Uterus (tissue), 4 donors: ENCODE data around the gene FAM181A. TPM values are rescaled to one million over a fixed set of nuclear protein-coding genes. Genes with fewer than 3 reads are reported as not detected.

ENCODE experiments used
- DNase-seq, 2 donors: peaks; one replicate each; pipeline ENCODE4 v3.0.0-alpha.2; 2019 to 2020
- H3K27ac ChIP-seq, 2 donors: fragments of 200-600 bp; sonication (generic); 1 replicate in 1 of 2; 2 replicates in 1 of 2; pipeline ENCODE4 v1.5.1; 2016 to 2018
- H3K27me3 ChIP-seq, 2 donors: fragments of 200-600 bp; sonication (generic); one replicate each; pipeline ENCODE4 v1.5.1; 2018 to 2019; ENCODE audit warnings: control low read depth in 1 of 2
- H3K36me3 ChIP-seq, 2 donors: fragments of 200-600 bp; sonication (generic); one replicate each; pipeline ENCODE4 v1.5.1; 2019; ENCODE audit warnings: control low read depth in 1 of 2
- H3K4me1 ChIP-seq, 2 donors: fragments of 200-600 bp; sonication (generic); one replicate each; pipeline ENCODE4 v1.5.1; 2018 to 2019; ENCODE audit warnings: control low read depth in 1 of 2
- H3K4me3 ChIP-seq, 2 donors: fragments of 200-600 bp; sonication (generic); 1 replicate in 1 of 2; 2 replicates in 1 of 2; pipeline ENCODE4 v1.5.1; 2018 to 2019; ENCODE audit warnings: mild to moderate bottlenecking in 1 of 2
- H3K9me3 ChIP-seq, 2 donors: fragments of 200-600 bp; sonication (generic); one replicate each; pipeline ENCODE4 v1.5.1; 2019; ENCODE audit warnings: control low read depth in 1 of 2
- POLR2A ChIP-seq, 2 donors: fragments of 450-650 bp; IDR thresholded peaks; one replicate each; pipeline ENCODE4 v1.6.1; 2016; ENCODE audit warnings: antibody characterized with exemption in 2 of 2, mild to moderate bottlenecking in 1 of 2, moderate library complexity in 1 of 2
- intact Hi-C: fragments of 100-400 bp; cut with DNase I; formaldehyde crosslinking; loops from one replicate; pipeline ENCODE4 v1.15.1; 2023; ENCODE audit warnings: low total_unique reads
- total RNA-seq, 4 donors: library from RNA; depleted of rRNA in 3 of 4; stranded (reverse); fragments of >200 nt in 3 of 4; gene quantifications; one replicate each; pipeline versions ENCODE4 v1.1.0 to v1.2.4, GENCODE V29; 2014 to 2023
- TF ChIP-seq, protein P1 (sequence below), 4 experiments: fragments of 200-600 bp in 2 of 4; fragments of 450-650 bp in 2 of 4; sonication (generic) in 2 of 4; IDR thresholded peaks; one replicate each; pipeline ENCODE4 v1.5.1; 2016 to 2019; ENCODE audit warnings: antibody characterized with exemption in 4 of 4, mild to moderate bottlenecking in 2 of 4, moderate library complexity in 1 of 4
- donor health status: DM: yes; HTN: yes; CAD: no.

Gene FAM181A
- total RNA-seq, 4 donors from 2014 or later = 0.48 TPM; not detected in 3

DNA sequence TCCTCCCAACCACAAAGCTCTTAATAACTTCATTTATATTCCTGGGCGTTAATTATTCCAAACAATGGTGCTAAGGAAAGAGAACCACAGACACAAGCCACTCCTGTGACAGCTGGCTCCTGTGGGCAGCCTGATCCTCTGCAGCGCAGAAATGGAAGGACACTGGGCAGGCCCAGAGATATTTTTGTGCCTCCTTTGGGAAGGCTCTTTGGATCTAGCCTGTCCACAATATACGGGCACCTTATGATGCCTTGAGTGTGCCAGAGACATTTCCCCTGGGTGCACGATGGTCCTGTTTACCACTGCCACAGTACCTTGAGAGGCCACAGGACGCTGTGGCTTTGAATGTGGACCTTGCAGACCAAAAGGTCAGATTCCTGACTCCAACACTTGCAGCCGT is 47.2 kb downstream of the FAM181A start:
- H3K36me3 ChIP-seq = no peaks in the 10 kb centered on the region
- peaks cover 0 to 11% of the 10 kb centered on the region in 2 donors for H3K4me1 ChIP-seq
- peak overlapping the region; percentile 40 to 45 for H3K4me3 ChIP-seq
- peak overlapping the region; percentile 57 to 92 for H3K27ac ChIP-seq
- intact Hi-C loops = no loop called here
- no peaks in the 10 kb centered on the region for H3K27me3 ChIP-seq
- DNase-seq = no peak
- TF ChIP-seq POLR2A (IDR thresholded peaks at IDR 0.05) = no peak
- TF ChIP-seq, protein P1, sequence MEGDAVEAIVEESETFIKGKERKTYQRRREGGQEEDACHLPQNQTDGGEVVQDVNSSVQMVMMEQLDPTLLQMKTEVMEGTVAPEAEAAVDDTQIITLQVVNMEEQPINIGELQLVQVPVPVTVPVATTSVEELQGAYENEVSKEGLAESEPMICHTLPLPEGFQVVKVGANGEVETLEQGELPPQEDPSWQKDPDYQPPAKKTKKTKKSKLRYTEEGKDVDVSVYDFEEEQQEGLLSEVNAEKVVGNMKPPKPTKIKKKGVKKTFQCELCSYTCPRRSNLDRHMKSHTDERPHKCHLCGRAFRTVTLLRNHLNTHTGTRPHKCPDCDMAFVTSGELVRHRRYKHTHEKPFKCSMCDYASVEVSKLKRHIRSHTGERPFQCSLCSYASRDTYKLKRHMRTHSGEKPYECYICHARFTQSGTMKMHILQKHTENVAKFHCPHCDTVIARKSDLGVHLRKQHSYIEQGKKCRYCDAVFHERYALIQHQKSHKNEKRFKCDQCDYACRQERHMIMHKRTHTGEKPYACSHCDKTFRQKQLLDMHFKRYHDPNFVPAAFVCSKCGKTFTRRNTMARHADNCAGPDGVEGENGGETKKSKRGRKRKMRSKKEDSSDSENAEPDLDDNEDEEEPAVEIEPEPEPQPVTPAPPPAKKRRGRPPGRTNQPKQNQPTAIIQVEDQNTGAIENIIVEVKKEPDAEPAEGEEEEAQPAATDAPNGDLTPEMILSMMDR (IDR thresholded peaks at IDR 0.05) = no peak
- H3K9me3 ChIP-seq = no peaks in the 10 kb centered on the region

DNA sequence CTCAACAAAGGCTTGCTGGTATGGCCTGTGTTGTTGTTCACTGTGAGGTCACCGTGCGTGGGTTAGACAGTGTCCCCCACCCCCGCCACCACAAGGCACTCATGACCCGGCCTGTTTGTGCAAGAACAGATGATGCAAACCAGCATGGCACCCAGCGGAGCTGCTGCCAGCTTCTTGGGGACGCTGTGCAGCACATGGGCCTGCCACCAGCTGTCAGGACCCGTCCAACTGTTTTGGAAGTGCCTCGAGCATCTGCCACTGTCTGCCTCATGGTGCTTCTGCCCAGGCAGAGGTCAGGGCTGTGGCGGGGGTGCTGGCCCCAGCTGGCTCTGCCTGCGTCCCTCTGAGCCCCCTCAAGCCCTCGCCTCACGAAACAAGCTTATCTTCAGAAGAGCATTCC is 47.7 kb downstream of the FAM181A start:
- intact Hi-C loops = no loop called here
- no peak for TF ChIP-seq POLR2A (IDR thresholded peaks at IDR 0.05)
- TF ChIP-seq, protein P1 (IDR thresholded peaks at IDR 0.05) = no peak
- Histone ChIP-seq H3K4me1 (peaks cover 0 to 11% of the 10 kb centered on the region in 2 donors), H3K9me3 (no peaks in the 10 kb centered on the region), H3K27me3 (no peaks in the 10 kb centered on the region), H3K4me3 (peak overlapping the region; percentile 40 to 45), H3K27ac (peak overlapping the region; percentile 57 to 92), H3K36me3 (no peaks in the 10 kb centered on the region)
- DNase-seq = no peak

DNA sequence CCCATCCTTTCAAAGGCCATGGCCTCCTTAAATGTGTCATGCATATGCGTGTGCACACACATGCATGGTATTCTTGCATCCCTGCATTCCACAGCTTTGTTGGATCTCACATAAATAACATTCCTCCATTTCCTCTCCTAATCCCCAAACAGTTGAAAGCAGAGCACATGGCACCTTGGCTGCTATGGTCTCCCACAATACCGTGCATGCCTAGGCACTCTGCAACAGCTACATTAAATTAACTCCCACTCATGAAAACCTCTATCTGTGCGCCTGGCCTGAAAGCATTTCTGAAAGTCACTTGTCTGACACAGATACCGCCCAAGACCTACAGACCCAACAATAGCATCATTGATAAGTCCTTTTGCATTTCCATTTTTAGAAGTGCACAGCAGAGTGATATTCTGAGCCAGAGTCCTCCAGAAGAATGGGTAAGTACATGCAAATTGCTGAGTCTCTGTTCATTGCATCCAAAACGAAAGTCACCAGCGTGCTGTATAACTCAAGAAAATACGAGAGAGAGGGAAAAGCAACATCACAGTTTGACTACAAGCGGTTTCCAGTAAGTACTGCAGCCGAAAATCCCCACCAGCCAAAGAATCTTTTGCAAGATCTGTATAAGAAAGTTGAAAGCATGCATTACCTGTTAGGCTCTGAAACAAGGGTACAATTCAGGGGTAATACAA is 48.8 kb downstream of the FAM181A start:
- intact Hi-C loops = no loop called here

DNA sequence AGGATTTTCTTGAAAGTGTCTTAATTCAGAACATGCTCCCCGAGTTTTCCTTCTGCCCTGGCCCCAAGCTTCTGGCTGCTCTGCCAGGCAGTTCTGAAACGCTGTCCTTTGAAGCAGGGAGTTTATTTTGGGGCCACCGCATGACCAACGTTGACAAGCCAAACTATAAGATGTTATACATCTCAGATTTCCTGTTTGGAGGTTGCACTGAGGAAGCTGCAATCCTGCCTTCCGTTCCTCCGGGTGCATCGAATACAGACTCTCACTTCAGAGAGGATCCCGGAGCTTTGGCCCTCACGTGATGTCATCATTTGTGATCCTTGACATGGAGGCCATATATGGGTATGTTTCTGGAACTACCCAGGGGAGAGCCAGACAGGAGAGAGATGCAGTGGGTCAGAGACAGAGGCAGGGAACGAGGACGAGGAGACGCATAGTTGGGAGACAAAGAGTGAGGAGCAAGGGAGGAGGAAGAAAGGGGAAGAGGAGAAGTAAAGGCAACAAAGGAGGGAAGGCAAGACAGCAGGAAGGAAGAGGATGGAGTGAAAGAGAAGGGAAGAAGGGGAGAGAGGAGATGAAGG is 49.4 kb downstream of the FAM181A start, which contains the start of gene ASB2:
Gene ASB2, minus strand, starts transcription at position 94 of the 581 bp plus-strand sequence. CDS start 12,031 bp downstream, outside the sequence.
- Histone ChIP-seq H3K36me3 (no peaks in the 10 kb centered on the region), H3K27me3 (no peaks in the 10 kb centered on the region), H3K9me3 (no peaks in the 10 kb centered on the region), H3K27ac (peak within 1 kb of the TSS; percentile 88 to 92), H3K4me3 (peak within 1 kb of the TSS; percentile 40 to 45), H3K4me1 (peaks cover 0 to 4% of the 10 kb centered on the region in 2 donors)
- intact Hi-C loops = no loop called here
- peak; percentile 54 to 83 for DNase-seq
- peak; percentile 64 to 74 for TF ChIP-seq POLR2A (IDR thresholded peaks at IDR 0.05)
- TF ChIP-seq, protein P1 (IDR thresholded peaks at IDR 0.05) = peak in 1 of 4 experiments; percentile 6

More for the DNA sequence above, 48.8 kb downstream of the FAM181A start:
- Histone ChIP-seq H3K36me3 (no peaks in the 10 kb centered on the region), H3K4me1 (peaks cover 0 to 7% of the 10 kb centered on the region in 2 donors), H3K27me3 (no peaks in the 10 kb centered on the region), H3K4me3 (peak overlapping the region; percentile 40 to 45), H3K27ac (peak overlapping the region; percentile 88 to 92), H3K9me3 (no peaks in the 10 kb centered on the region)
- TF ChIP-seq, protein P1 (IDR thresholded peaks at IDR 0.05) = no peak
- DNase-seq = no peak

DNA sequence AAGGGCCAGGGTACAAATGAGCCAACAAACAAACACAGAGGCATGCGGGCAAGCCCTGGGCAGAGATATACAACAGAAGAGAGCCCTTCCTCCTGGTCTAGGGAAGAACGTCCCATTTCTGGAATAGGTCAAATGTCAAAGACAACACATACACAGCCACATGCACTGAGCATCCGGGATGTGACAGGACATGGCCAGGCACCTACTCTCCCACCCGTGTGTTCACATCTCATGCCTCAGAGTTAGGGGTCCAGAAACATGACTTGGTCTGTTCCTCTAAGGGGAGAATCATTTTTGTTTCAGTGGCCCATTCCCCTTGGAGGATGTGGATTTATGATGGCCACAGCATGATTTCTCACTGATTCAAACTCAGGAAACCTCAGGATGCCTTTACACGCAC is 50.0 kb downstream of the FAM181A start:
- Histone ChIP-seq H3K4me3 (no peak overlapping the region), H3K27ac (peak overlapping the region; percentile 88 to 92), H3K4me1 (peaks cover 0 to 4% of the 10 kb centered on the region in 2 donors), H3K27me3 (no peaks in the 10 kb centered on the region), H3K9me3 (no peaks in the 10 kb centered on the region), H3K36me3 (no peaks in the 10 kb centered on the region)
- DNase-seq = no peak
- TF ChIP-seq POLR2A (IDR thresholded peaks at IDR 0.05) = no peak
- TF ChIP-seq, protein P1 (IDR thresholded peaks at IDR 0.05) = no peak
- intact Hi-C loops = no loop called here
